Measurements from ENCODE around the gene ROR1.

The ROR1 gene

GRCh38 chr1:64111787-64112186 lies 338.0 kb downstream of the ROR1 start:
- no peaks in the 10 kb centered on the region; the same call in none of the 2 replicates for H3K27me3 ChIP-seq (replicated peaks; ENCODE audit: control insufficient read depth, insufficient read depth, low read length)
- DNase-seq (ENCODE audit: extremely low read depth, insufficient read length), result no peak
- H3K4me3 ChIP-seq (replicated peaks; ENCODE audit: low read depth, low read length), result no peak overlapping the region
- no peaks in the 10 kb centered on the region for H3K36me3 ChIP-seq (ENCODE audit: control insufficient read depth, insufficient read depth, low read length)
- TF ChIP-seq CTCF (IDR thresholded peaks at IDR 0.05; ENCODE audit: insufficient read depth, low read length, poor library complexity, severe bottlenecking), result no peak

- DNase-seq (ENCODE audit: extremely low read depth, insufficient read length), result no peak
- Histone ChIP-seq H3K27me3 (replicated peaks; ENCODE audit: control insufficient read depth, insufficient read depth, low read length) (no peaks in the 10 kb centered on the region; the same call in none of the 2 replicates), H3K36me3 (ENCODE audit: control insufficient read depth, insufficient read depth, low read length) (no peaks in the 10 kb centered on the region), H3K4me3 (replicated peaks; ENCODE audit: low read depth, low read length) (no peak overlapping the region)
- no peak for TF ChIP-seq CTCF (IDR thresholded peaks at IDR 0.05; ENCODE audit: insufficient read depth, low read length, poor library complexity, severe bottlenecking)
Measured at GRCh38 chr1:64112281-64112680, 338.5 kb downstream of the ROR1 start.

DNA sequence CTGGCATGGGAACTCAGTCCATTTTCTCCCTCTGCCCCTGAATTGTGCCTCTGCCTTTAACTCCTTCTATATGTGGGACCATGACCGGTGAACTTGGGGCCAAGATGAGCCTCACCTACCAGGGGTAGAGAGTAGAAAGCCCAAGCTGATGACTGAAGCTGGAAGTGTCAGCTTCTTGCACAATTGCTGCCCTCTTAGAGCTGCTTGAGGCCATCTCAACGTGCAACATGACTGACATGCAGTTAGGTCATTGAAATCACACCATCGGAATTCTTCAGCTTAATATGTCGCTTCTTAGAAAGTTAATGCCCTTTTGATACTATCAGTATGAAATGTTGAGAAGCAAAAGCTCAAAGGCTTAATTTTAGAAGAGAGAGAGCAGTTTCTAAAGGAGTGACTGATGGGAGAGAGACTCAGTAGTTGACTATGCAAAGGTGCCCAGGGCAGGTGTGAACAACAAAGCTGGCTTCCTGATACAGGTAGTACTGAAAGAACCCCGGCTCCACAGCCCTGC lies 340.3 kb downstream of the ROR1 start:
- H3K27me3 ChIP-seq (replicated peaks; ENCODE audit: control insufficient read depth, insufficient read depth, low read length), result no peaks in the 10 kb centered on the region; the same call in none of the 2 replicates
- no peak for DNase-seq (ENCODE audit: extremely low read depth, insufficient read length)
- TF ChIP-seq CTCF (IDR thresholded peaks at IDR 0.05; ENCODE audit: insufficient read depth, low read length, poor library complexity, severe bottlenecking), result no peak
- no peaks in the 10 kb centered on the region for H3K36me3 ChIP-seq (ENCODE audit: control insufficient read depth, insufficient read depth, low read length)
- H3K4me3 ChIP-seq (replicated peaks; ENCODE audit: low read depth, low read length), result no peak overlapping the region

GRCh38 chr1:64116537-64116936 lies 342.7 kb downstream of the ROR1 start:
- Histone ChIP-seq H3K36me3 (ENCODE audit: control insufficient read depth, insufficient read depth, low read length) (no peaks in the 10 kb centered on the region), H3K27me3 (replicated peaks; ENCODE audit: control insufficient read depth, insufficient read depth, low read length) (no peaks in the 10 kb centered on the region; the same call in none of the 2 replicates), H3K4me3 (replicated peaks; ENCODE audit: low read depth, low read length) (no peak overlapping the region)
- DNase-seq (ENCODE audit: extremely low read depth, insufficient read length), result no peak
- TF ChIP-seq CTCF (IDR thresholded peaks at IDR 0.05; ENCODE audit: insufficient read depth, low read length, poor library complexity, severe bottlenecking), result no peak

- H3K36me3 ChIP-seq (ENCODE audit: control insufficient read depth, insufficient read depth, low read length), result no peaks in the 10 kb centered on the region
- H3K4me3 ChIP-seq (replicated peaks; ENCODE audit: low read depth, low read length), result no peak overlapping the region
- no peak for TF ChIP-seq CTCF (IDR thresholded peaks at IDR 0.05; ENCODE audit: insufficient read depth, low read length, poor library complexity, severe bottlenecking)
- no peaks in the 10 kb centered on the region; the same call in 1 of the 2 replicates for H3K27me3 ChIP-seq (replicated peaks; ENCODE audit: control insufficient read depth, insufficient read depth, low read length)
- DNase-seq (ENCODE audit: extremely low read depth, insufficient read length), result no peak
Measured at GRCh38 chr1:64117492-64117891, 343.7 kb downstream of the ROR1 start.

Data from GM06990 (cell line).